T follicular helper cell (primary cell): ENCODE results near the gene SMIM12.
"Not testable (repeated sequence)": the region's sequence is repeated elsewhere in the genome, so short reads cannot be mapped to it uniquely, and the experiment has no call there.

ENCODE experiments used
- DNase-seq: peaks from one replicate; pipeline ENCODE4 v3.0.0-alpha.2; 2020; ENCODE audit warnings: low read depth

The SMIM12 gene

GRCh38 chr1:34844252-34844634 is 15.3 kb downstream of the SMIM12 start:
- DNase-seq: no peak

GRCh38 chr1:34843392-34844251 is 15.9 kb downstream of the SMIM12 start:
- DNase-seq: no peak

- no peak for DNase-seq
Measured at GRCh38 chr1:34842952-34843371, 16.6 kb downstream of the SMIM12 start.

- no peak for DNase-seq
Measured at GRCh38 chr1:34842073-34842472, 17.5 kb downstream of the SMIM12 start.

- DNase-seq: no peak
Measured at GRCh38 chr1:34840426-34840825, 19.1 kb downstream of the SMIM12 start.

GRCh38 chr1:34839526-34840305 is 19.8 kb downstream of the SMIM12 start:
- no peak for DNase-seq

- no peak for DNase-seq
Measured at GRCh38 chr1:34833711-34834110, 25.8 kb downstream of the SMIM12 start.

GRCh38 chr1:34831721-34832246 is 27.8 kb downstream of the SMIM12 start:
- no peak for DNase-seq

- DNase-seq: no peak
Measured at GRCh38 chr1:34829250-34829649, 30.3 kb downstream of the SMIM12 start.

- DNase-seq: no peak
Measured at GRCh38 chr1:34828611-34829010, 30.9 kb downstream of the SMIM12 start.

GRCh38 chr1:34827341-34827941 is 32.1 kb downstream of the SMIM12 start:
- DNase-seq: no peak

- DNase-seq: no peak
Measured at GRCh38 chr1:34825455-34826091, 34.0 kb downstream of the SMIM12 start.

- DNase-seq: no peak
Measured at GRCh38 chr1:34824817-34825454, 34.6 kb downstream of the SMIM12 start.

GRCh38 chr1:34822202-34822601 is 37.3 kb downstream of the SMIM12 start:
- DNase-seq: no peak

- DNase-seq: not testable (repeated sequence)
Measured at GRCh38 chr1:34818862-34819261, 40.7 kb downstream of the SMIM12 start.

GRCh38 chr1:34816778-34817177 is 42.8 kb downstream of the SMIM12 start:
- no peak for DNase-seq

GRCh38 chr1:34816332-34816731 is 43.2 kb downstream of the SMIM12 start:
- no peak for DNase-seq

GRCh38 chr1:34810781-34811180 is 48.8 kb downstream of the SMIM12 start:
- not testable (repeated sequence) for DNase-seq

GRCh38 chr1:34808051-34808810 is 51.3 kb downstream of the SMIM12 start:
- no peak for DNase-seq

- DNase-seq: no peak
Measured at GRCh38 chr1:34806396-34806795, 53.2 kb downstream of the SMIM12 start.

GRCh38 chr1:34803770-34804169 is 55.8 kb downstream of the SMIM12 start:
- DNase-seq: no peak
